Aorta (tissue), 5 donors: Measurements from ENCODE around the gene ZDHHC14. TPM values are rescaled to one million over a fixed set of nuclear protein-coding genes. Genes with fewer than 3 reads are reported as not detected.

Experiments used
- ATAC-seq: fragments of 200-7000 bp; cut with Tn5 transposase; one replicate; pipeline ENCODE4 v1.9.1; 2022; ENCODE audit warnings: moderate library complexity; ENCODE audit not compliant: low FRiP score
- DNase-seq, 2 donors: peaks; one replicate each; pipeline ENCODE4 v3.0.0-alpha.2; 2020
- H3K27ac ChIP-seq, 2 donors: one replicate each; pipeline ENCODE4 v1.5.1; 2013; ENCODE audit warnings: low read length in 2 of 2, mild to moderate bottlenecking in 2 of 2, moderate library complexity in 2 of 2, control low read depth in 1 of 2, inconsistent platforms in 1 of 2, low read depth in 1 of 2
- H3K27me3 ChIP-seq, 2 donors: one replicate each; pipeline ENCODE4 v1.6.1; 2013; ENCODE audit warnings: control low read depth in 1 of 2, low read length in 1 of 2, mild to moderate bottlenecking in 1 of 2, moderate library complexity in 1 of 2; ENCODE audit not compliant: insufficient read depth in 2 of 2, control insufficient read depth in 1 of 2
- H3K36me3 ChIP-seq, 2 donors: one replicate each; pipeline ENCODE4 v1.6.1; 2013; ENCODE audit warnings: control low read depth in 1 of 2, low read length in 1 of 2, mild to moderate bottlenecking in 1 of 2; ENCODE audit not compliant: insufficient read depth in 2 of 2, control insufficient read depth in 1 of 2
- H3K4me1 ChIP-seq, 2 donors: one replicate each; pipeline ENCODE4 v1.6.1; 2013; ENCODE audit warnings: low read length in 2 of 2, control low read depth in 1 of 2, mild to moderate bottlenecking in 1 of 2, moderate library complexity in 1 of 2; ENCODE audit not compliant: insufficient read depth in 2 of 2, control insufficient read depth in 1 of 2
- H3K4me3 ChIP-seq, 2 donors: one replicate each; pipeline ENCODE4 v1.5.1; 2013; ENCODE audit warnings: low read length in 2 of 2, control low read depth in 1 of 2, mild to moderate bottlenecking in 1 of 2
- H3K9me3 ChIP-seq: one replicate; pipeline ENCODE4 v1.6.1; 2013; ENCODE audit warnings: mild to moderate bottlenecking, low read length; ENCODE audit not compliant: control insufficient read depth
- WGBS, 2 donors: extraction: QIAGEN DNeasy Blood & Tissue Kit; methylation state at CpG; one replicate each; pipeline ENCODE4 v1.1.7; 2013; 5-methylcytosine and 5-hydroxymethylcytosine counted together
- intact Hi-C, 2 donors: fragments of 100-400 bp; cut with DNase I; formaldehyde crosslinking; loops; one replicate each; pipeline versions ENCODE4 v1.14.2 to v1.15.0; 2022
- polyA plus RNA-seq, 2 donors: library from polyadenylated mRNA; stranded (reverse); fragments of 200-250 nt; gene quantifications; one replicate each; pipeline ENCODE4 v1.2.3, GENCODE V29; 2013
- total RNA-seq, 2 donors: library from RNA; stranded (reverse); fragmentation: NEBNext Ultra II Directional; extraction: Animal tissue kit (Norgen Biotek cat#: 25700); gene quantifications; one replicate each; pipeline ENCODE4 v1.2.1, GENCODE V29; 2021
- donor health status: healthy with polysubstance abuse.
- donor health status: Bipolar disorder and iron deficiency.
- donor health status: DM: no; HTN: no; CAD: no.
- donor health status: DM: no; HTN: no; CAD: no.
- donor health status: DM: yes; HTN: yes; CAD: no.

ZDHHC14 gene
- total and polyA plus RNA-seq, 4 donors, result 2.8 to 17.8 (median 14.4) TPM

DNA sequence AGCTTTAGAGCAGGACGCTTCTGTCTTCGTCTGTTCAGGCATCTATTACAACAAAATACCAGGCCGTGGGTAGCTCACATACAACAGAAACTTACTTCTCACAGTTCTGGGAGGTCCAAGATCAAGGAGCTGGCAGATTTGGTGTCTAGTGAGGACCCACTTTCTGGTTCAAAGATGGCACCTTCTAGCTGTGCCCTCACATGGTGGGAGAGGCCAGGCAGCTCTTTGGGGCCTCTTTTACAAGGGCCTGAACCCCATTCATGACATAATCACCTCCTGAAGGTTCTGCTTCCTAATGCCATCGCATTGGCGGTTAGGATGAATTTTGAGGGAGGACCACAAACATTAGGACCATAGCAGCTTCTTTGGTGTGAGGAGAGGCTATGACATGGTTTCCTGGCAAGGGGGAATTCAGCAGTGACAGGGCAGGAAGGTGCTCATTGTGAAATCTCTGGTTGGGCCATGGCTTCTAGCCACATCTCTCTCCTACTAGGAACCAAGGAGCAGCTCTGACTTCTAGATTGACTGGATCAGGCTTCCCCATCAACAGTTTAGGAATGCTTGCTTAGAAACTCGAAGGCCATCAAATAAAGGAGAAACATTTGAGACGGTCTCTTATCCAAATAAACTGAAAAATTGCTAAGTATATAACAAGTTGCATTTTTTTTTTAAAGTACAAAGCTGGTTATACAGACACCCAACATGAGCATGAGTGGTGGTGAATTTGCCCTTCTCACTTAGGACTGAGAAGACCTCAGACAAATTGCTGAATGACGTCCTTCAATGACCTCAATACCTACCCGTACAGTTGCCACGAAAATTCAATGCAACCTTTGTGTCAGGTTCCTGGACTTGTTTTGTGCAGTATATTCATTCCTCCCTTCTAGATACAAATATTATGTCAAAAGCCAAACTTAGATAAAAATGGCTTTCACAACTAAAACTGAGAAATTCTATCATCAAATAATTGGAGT lies 140.7 kb downstream of the ZDHHC14 start:
- Histone ChIP-seq H3K4me3 (no peak overlapping the region), H3K36me3 (no peaks in the 10 kb centered on the region), H3K9me3 (no peaks in the 10 kb centered on the region), H3K4me1 (no peaks in the 10 kb centered on the region), H3K27me3 (no peaks in the 10 kb centered on the region), H3K27ac (no peak overlapping the region)
- ATAC-seq (no peak), DNase-seq (no peak)
- intact Hi-C loops, result no loop called here
- 88 to 93% methylated on average over 10 of the region's 10 CpGs for WGBS, 2 donors

GRCh38 chr6:157522472-157522871 lies 141.5 kb downstream of the ZDHHC14 start:
- intact Hi-C loops, result no loop called here
- ATAC-seq, result no peak
- 97% methylated on average over 1 of the region's 1 CpG for WGBS, 2 donors

DNA sequence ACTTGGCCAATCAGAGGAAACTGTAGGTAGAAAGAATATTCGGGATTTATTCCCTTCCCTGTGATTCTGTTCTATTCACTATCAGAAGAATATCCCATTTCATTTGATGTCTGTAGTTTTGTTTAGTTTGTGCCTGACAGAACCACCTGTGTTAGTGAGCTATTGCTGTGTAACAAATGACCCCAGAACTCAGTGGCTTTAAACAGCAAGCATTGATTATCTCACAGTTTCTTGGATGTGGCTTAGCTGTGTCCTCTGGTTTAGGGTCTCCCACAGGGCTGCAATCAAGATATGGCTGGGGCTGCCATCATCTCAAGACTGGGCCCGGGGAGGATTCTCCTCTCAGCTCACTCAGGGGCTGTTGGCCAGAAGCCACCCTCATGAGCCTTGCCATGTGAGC lies 143.7 kb downstream of the ZDHHC14 start:
- no peaks in the 10 kb centered on the region for H3K27me3 ChIP-seq
- intact Hi-C loops, result no loop called here
- H3K4me1 ChIP-seq, result peaks cover 0 to 3% of the 10 kb centered on the region in 2 donors
- ATAC-seq (no peak), DNase-seq (no peak)
- no peaks in the 10 kb centered on the region for H3K9me3 ChIP-seq
- WGBS, 2 donors, result 95 to 97% methylated on average over 2 of the region's 2 CpGs
- no peak overlapping the region for H3K4me3 ChIP-seq
- H3K27ac ChIP-seq, result no peak overlapping the region
- H3K36me3 ChIP-seq, result no peaks in the 10 kb centered on the region

More at GRCh38 chr6:157522472-157522871, 141.5 kb downstream of the ZDHHC14 start:
- Histone ChIP-seq H3K27ac (no peak overlapping the region), H3K4me1 (no peaks in the 10 kb centered on the region), H3K9me3 (no peaks in the 10 kb centered on the region), H3K27me3 (no peaks in the 10 kb centered on the region), H3K4me3 (no peak overlapping the region), H3K36me3 (no peaks in the 10 kb centered on the region)
- DNase-seq, result no peak

DNA sequence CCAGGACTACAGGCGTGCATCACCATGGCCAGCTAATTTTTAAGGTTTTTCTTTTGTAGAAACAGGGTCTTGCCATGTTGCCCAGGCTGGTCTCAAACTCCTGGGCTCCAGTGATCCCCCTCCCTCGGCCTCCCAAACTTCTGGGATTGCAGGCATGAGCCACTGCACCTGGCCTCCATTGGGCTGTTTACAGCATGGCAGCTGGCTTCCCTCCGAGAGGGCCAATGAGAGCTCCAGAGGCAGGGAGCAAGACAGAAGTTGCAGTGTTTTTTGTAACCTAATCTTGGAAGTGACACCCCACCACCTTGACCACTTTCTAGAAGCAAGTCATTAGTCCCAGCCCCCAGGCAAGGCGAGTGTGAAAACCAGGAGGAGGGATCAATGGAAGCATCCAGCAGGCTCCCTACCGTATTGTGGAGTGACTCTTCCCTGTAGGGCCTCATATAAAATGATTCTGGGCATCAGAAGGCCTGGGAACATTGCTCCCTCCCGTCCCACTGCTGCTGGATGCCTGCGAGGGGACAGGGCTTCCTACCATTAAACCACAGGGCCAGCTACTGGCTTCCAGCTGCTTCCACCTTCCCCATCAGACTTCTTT lies 144.4 kb downstream of the ZDHHC14 start:
- ATAC-seq, result no peak
- intact Hi-C loops, result no loop called here
- Histone ChIP-seq H3K4me1 (peaks cover 0 to 3% of the 10 kb centered on the region in 2 donors), H3K9me3 (no peaks in the 10 kb centered on the region), H3K36me3 (no peaks in the 10 kb centered on the region), H3K27me3 (no peaks in the 10 kb centered on the region), H3K27ac (no peak overlapping the region), H3K4me3 (no peak overlapping the region)
- DNase-seq, result no peak
- 97 to 98% methylated on average over 7 of the region's 7 CpGs for WGBS, 2 donors

- intact Hi-C loops, result no loop called here
- WGBS, 2 donors, result 83 to 98% methylated on average over 5 of the region's 5 CpGs
Observed at GRCh38 chr6:157525918-157526425, 145.0 kb downstream of the ZDHHC14 start.

DNA sequence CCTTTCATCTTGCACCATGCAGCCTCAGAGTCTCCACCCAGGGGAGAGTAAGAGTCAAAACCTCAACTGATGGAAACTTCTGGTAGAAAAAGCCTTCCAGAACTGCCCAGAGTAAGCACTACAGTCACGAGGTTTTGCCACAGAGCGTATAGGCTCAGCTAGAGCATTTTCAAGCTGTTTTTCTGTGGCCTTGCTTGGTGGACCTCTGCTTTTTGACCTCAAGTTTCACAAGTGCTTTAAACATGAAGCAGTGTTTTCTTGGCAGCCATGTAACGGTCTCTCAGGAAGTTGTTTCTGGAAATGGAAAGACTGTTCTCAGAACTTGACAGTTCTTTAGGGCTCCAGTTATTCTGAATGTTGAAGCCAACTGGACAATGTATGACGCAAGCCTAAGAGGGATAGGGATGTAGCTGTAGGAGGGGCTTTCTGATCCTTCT lies 146.5 kb downstream of the ZDHHC14 start:
- H3K27me3 ChIP-seq, result no peaks in the 10 kb centered on the region
- no peaks in the 10 kb centered on the region for H3K36me3 ChIP-seq
- intact Hi-C loops, result no loop called here
- H3K9me3 ChIP-seq, result no peaks in the 10 kb centered on the region
- 3 to 5% methylated on average over 4 of the region's 4 CpGs for WGBS, 2 donors
- DNase-seq, result no peak
- no peak overlapping the region for H3K4me3 ChIP-seq
- H3K27ac ChIP-seq, result peak overlapping the region in 1 of 2 donors; percentile 45
- peaks cover 0 to 3% of the 10 kb centered on the region in 2 donors for H3K4me1 ChIP-seq
- peak; percentile 85 for ATAC-seq

More at GRCh38 chr6:157525918-157526425, 145.0 kb downstream of the ZDHHC14 start:
- Histone ChIP-seq H3K27me3 (no peaks in the 10 kb centered on the region), H3K9me3 (no peaks in the 10 kb centered on the region), H3K4me3 (no peak overlapping the region), H3K4me1 (peaks cover 0 to 3% of the 10 kb centered on the region in 2 donors), H3K27ac (no peak overlapping the region), H3K36me3 (no peaks in the 10 kb centered on the region)
- DNase-seq, result no peak
- no peak for ATAC-seq

DNA sequence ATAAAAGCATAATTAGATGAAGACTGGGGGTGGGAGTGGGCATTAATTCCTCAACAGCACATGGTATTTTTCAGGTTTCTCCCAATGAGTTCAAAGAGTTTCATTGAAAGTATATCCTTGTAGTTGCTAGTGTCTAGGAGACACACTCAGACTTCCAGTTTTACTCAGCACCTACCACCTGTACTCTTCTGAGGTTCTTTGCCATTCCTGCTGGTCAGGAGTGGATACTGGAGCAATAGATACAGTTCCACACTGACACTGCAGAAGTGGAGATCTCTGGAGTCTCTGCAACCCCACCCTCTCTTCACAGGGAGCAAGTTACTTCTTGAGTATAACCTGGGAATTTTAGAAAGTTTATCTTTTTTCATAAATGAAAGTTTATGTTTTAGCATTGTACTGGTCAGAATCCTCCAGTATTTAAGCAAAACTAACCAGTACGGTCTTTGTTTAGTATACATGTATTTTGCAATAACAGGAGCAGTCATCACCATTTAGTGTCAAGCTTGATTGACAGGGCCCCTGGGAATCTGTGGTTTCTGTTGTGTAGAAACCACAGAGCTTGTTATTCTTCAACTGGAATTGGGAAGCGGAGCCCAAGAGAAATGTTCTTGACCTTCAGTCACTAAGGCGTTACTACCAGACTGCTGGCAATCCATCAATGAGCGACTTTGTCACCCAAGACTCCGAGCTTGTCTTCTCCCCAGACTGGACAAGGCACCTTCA lies 148.1 kb downstream of the ZDHHC14 start:
- Histone ChIP-seq H3K4me1 (peaks cover 0 to 3% of the 10 kb centered on the region in 2 donors), H3K4me3 (no peak overlapping the region), H3K27me3 (no peaks in the 10 kb centered on the region), H3K36me3 (no peaks in the 10 kb centered on the region), H3K27ac (no peak overlapping the region), H3K9me3 (no peaks in the 10 kb centered on the region)
- intact Hi-C loops, result no loop called here
- 83 to 84% methylated on average over 5 of the region's 5 CpGs for WGBS, 2 donors
- ATAC-seq (no peak), DNase-seq (peak in 1 of 2 donors; percentile 68)

DNA sequence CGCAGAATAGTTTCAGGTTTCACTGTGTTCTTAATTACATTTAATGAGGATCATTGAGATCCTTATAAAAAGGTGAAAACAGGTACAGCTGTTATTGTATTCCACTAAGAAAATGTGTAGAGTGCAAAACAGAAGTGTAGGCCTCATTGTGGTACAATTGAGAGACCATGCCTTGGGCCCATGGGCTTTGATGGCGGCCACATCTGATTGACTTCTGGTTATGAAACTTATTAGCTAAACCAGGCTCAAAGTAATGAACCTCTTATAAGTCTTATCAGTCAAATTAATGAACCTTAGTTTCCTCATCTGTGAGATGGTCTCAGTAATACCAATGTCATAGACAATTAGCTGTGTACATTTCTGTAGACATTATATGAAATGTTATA lies 148.7 kb downstream of the ZDHHC14 start:
- WGBS, 2 donors, result 95 to 96% methylated on average over 2 of the region's 2 CpGs
- intact Hi-C loops, result loop anchor here in 1 of 2 donors (10.0 kb wide), 1 partner anchor 215 kb away; no protein-coding TSS in a partner anchor
- Histone ChIP-seq H3K9me3 (no peaks in the 10 kb centered on the region), H3K27ac (no peak overlapping the region), H3K36me3 (no peaks in the 10 kb centered on the region), H3K4me3 (no peak overlapping the region), H3K4me1 (peaks cover 0 to 3% of the 10 kb centered on the region in 2 donors), H3K27me3 (no peaks in the 10 kb centered on the region)
- ATAC-seq (no peak), DNase-seq (no peak)
